ENCODE data around the gene DHX57. TPM values are rescaled to one million over a fixed set of nuclear protein-coding genes. Genes with fewer than 3 reads are reported as not detected.

DHX57 gene
- total and polyA plus RNA-seq, 5 experiments from 2014 or later, result 4.9 to 20.8 (median 5.5) TPM

DNA sequence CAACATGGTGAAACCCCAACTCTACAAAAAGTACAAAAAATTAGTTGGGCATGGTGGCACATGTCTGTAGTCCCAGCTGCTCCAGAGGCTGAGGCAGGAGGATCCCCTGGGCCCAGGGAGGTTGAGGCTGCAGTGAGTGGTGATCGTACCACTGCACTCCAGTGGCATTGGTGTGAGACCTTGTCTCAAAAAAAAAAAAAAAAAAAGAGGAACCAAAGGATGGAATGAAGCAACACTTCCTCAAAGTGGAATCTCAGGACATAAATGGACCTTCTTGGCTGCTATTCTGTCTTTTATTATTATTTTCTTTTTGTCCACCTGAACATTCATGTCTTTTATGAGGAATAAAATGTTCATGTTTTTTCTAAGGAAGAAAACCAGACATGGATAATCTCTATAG lies 84.0 kb downstream of the DHX57 start:
- H3K4me1 Mint-ChIP-seq, result peaks cover 0 to 3% (median 0%) of the 10 kb centered on the region in 4 donors
- no peak for DNase-seq
- H3K9me3 Mint-ChIP-seq, result no peaks in the 10 kb centered on the region
- H3K27me3 Mint-ChIP-seq, result no peaks in the 10 kb centered on the region
- no peak overlapping the region for H3K4me3 Mint-ChIP-seq
- H3K27ac Mint-ChIP-seq, result no peak overlapping the region
- ATAC-seq, result no peak
- POLR2A ChIA-PET, result no interaction called here
- H3K36me3 Mint-ChIP-seq, result no peaks in the 10 kb centered on the region

DNA sequence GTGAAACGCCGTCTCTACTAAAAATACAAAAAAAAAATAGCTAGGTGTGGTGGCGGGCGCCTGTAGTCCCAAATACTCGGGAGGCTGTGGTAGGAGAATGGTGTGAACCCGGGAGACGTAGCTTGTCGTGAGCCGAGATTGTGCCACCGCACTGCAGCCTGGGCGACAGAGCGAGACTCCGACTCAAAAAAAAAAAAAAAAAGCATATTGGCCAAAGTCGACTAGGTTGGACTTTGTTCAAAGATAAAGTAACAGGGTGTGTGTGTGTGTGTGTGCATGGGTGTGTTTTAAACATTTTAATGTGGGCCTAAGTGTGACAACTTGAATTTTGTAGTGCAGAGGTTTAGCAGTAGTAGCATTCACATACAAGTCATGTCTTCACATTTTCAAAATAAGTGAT lies 86.0 kb downstream of the DHX57 start:
- Mint-ChIP-seq H3K27me3 (no peaks in the 10 kb centered on the region), H3K36me3 (no peaks in the 10 kb centered on the region), H3K9me3 (no peaks in the 10 kb centered on the region), H3K4me3 (no peak overlapping the region), H3K27ac (no peak overlapping the region), H3K4me1 (peaks cover 0 to 3% (median 0%) of the 10 kb centered on the region in 4 donors)
- no peak for DNase-seq
- ATAC-seq, result no peak
- POLR2A ChIA-PET, result interaction anchor here (1.4 kb wide), 1 partner anchor 38 kb away, joined by 3 read pairs; the partner anchor contains the start of gene SRSF7

DNA sequence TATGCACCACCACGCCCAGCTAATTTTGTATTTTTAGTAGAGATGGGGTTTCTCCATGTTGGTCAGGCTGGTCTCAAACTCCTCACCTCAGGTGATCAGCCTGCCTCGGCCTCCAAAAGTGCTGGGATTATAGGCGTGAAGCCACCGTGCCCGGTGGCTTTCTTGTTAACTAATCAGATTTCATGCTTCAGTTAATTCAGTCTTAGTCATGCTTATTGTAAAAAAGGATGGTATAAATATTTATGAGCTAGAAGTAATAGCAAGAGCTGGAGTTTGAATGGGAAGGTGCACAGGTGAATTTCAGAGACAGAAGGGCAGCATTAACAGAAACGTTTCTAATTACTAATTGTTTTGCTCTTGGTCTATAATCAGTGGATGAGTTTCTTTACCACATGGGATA lies 87.4 kb downstream of the DHX57 start:
- Mint-ChIP-seq H3K9me3 (no peaks in the 10 kb centered on the region), H3K27ac (no peak overlapping the region), H3K27me3 (no peaks in the 10 kb centered on the region), H3K4me1 (peaks cover 0 to 3% (median 0%) of the 10 kb centered on the region in 4 donors), H3K36me3 (peaks cover 0 to 1% (median 0%) of the 10 kb centered on the region in 3 donors), H3K4me3 (no peak overlapping the region)
- no peak for DNase-seq
- no peak for ATAC-seq
- POLR2A ChIA-PET, result interaction anchor here (1.4 kb wide), 1 partner anchor 37 kb away, joined by 3 read pairs; the partner anchor contains the start of gene SRSF7

DNA sequence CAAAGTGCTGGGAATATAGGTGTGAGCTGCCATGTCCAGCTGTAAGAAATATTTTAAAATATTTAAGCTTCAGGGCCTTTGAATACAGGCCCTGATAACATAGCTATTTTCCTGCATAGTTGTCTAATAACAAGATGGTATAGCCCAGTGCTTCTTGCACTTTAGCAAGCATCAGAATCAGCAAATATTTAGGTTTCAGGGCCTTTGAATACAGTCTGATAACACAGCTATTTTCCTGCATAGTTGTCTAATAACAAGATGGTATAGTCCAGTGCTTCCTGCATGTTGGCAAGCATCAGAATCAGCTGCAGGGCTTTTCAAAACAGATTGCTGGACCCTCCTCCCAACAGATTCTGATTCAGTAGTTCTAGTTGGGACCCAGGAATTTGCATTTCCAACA lies 92.1 kb downstream of the DHX57 start:
- Mint-ChIP-seq H3K36me3 (peaks cover 0 to 30% (median 11%) of the 10 kb centered on the region in 3 donors), H3K4me3 (no peak overlapping the region), H3K27ac (no peak overlapping the region), H3K27me3 (no peaks in the 10 kb centered on the region), H3K9me3 (no peaks in the 10 kb centered on the region), H3K4me1 (peaks cover 2 to 18% (median 11%) of the 10 kb centered on the region in 4 donors)
- no peak for DNase-seq
- ATAC-seq, result no peak
- POLR2A ChIA-PET, result no interaction called here

DNA sequence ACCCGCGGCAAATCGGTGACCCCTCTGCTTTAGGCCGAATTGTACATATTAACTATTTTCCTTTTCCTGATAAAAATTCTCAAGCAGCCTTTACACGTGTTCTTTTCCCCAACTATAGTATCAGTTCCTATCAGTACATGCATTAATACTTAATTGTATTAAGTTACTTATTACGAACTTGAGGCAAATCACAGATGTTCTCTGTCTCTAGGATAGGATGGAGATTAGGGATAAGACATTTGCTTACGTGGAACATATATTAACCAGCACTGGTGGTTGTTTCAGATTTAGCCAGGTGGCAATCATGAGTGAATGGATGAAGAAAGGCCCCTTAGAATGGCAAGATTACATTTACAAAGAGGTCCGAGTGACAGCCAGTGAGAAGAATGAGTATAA lies 97.0 kb downstream of the DHX57 start:
- Mint-ChIP-seq H3K9me3 (no peaks in the 10 kb centered on the region), H3K27me3 (peaks cover 0 to 16% (median 3%) of the 10 kb centered on the region in 5 donors), H3K4me1 (peaks cover 9 to 27% (median 21%) of the 10 kb centered on the region in 4 donors), H3K36me3 (peaks cover 0 to 30% (median 11%) of the 10 kb centered on the region in 3 donors), H3K27ac (peak overlapping the region; percentile 94 to 99 (median 98)), H3K4me3 (peak overlapping the region; percentile 95 to 100 (median 99))
- no peak for ATAC-seq
- no peak for DNase-seq
- POLR2A ChIA-PET, result interaction anchor here (0.7 to 2.8 kb wide), 4 partner anchors 24 to 30 kb away, joined by 3 to 33 read pairs (median 4); partner anchors contain the start of gene SRSF7

DNA sequence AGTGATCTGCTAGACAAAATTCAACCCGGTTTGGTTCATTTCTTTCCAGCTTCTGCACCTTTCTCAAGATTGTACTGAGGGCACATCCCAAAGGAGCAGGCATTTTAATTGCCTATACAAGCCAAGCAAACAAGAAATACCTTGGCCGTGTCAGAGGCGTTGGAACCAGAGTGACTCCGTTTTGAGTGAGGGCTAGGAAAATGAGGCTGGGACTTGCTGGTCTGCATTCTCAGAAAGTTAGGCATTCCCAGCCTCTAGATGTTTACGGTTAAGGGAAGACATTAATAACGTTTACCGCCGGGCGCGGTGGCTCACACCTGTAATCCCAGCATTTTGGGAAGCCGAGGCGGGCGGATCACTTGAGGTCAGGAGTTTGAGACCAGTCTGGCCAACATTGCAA lies 99.2 kb downstream of the DHX57 start:
- POLR2A ChIA-PET, result interaction anchor here (1.2 kb wide), 2 partner anchors 11 to 26 kb away, joined by 3 to 8 read pairs; partner anchors contain the start of gene SRSF7
- H3K4me1 Mint-ChIP-seq, result peaks cover 9 to 22% (median 17%) of the 10 kb centered on the region in 4 donors
- peak overlapping the region in 9 of 10 donors; percentile 3 to 77 (median 48) for H3K4me3 Mint-ChIP-seq
- ATAC-seq, result no peak
- peaks cover 0 to 13% (median 3%) of the 10 kb centered on the region in 3 donors for H3K36me3 Mint-ChIP-seq
- no peak for DNase-seq
- no peaks in the 10 kb centered on the region for H3K9me3 Mint-ChIP-seq
- peak overlapping the region in 3 of 10 donors; percentile 33 to 62 (median 44) for H3K27ac Mint-ChIP-seq
- peaks cover 0 to 16% (median 3%) of the 10 kb centered on the region in 5 donors for H3K27me3 Mint-ChIP-seq

DNA sequence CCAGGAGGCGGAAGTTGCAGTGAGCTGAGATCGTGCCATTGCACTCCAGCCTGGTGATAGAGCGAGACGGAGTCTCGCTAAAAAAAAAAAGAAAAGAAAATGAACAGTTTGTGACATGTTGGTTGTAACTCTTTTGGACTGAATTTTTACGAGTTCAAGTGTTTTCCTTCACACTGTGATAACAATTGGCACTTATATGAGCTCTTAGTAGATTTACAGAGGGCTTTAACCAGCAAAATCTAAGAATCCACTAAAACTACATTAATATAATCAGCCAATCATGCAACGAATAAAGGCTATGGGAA lies 99.9 kb downstream of the DHX57 start:
- Mint-ChIP-seq H3K4me1 (peaks cover 7 to 17% (median 14%) of the 10 kb centered on the region in 4 donors), H3K4me3 (peak overlapping the region in 5 of 10 donors; percentile 3 to 77 (median 60)), H3K27ac (no peak overlapping the region), H3K9me3 (no peaks in the 10 kb centered on the region), H3K36me3 (peaks cover 0 to 7% (median 0%) of the 10 kb centered on the region in 3 donors), H3K27me3 (peaks cover 0 to 16% (median 3%) of the 10 kb centered on the region in 5 donors)
- no peak for DNase-seq
- ATAC-seq, result no peak
- POLR2A ChIA-PET, result interaction anchor here (1.2 kb wide), 2 partner anchors 11 to 25 kb away, joined by 3 to 8 read pairs; partner anchors contain the start of gene SRSF7

DNA sequence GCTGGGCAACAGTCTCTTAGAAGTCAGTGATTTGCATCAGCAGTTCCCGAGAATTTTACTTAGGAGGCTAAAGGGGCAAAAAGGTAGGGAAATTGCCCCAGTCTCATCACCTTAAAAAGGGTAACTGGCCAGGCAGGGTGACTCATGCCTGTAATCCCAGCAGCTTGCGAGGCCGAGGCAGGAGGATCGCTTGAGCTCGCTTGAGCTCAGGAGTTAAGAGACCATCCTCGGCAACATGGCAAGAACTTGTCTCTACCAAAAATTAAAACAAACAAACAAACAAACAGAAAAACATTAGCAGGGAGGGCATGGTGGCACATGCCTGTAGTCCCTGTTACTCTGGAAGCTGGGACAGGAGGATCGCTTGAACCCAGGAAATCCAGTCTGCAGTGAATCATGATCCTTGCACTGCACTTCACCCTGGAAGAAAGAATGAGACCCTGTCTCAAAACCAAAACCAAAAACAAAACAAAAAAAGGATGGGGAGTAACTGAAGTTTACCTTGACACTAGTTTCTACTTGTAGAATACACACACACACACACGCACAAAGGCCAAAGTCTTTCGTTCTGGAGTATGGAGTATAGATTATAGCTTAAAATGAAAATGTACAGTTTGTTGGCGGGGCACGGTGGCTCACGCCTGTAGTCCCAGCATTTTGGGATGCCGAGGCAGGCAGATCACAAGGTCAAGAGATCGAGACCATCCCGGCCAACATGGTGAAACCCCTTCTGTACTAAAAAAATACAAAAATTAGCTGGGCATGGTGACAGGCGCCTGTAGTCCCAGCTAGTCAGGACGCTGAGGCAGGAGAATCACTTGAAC lies 100.4 kb downstream of the DHX57 start:
- H3K27me3 Mint-ChIP-seq, result peaks cover 0 to 16% (median 3%) of the 10 kb centered on the region in 5 donors

DNA sequence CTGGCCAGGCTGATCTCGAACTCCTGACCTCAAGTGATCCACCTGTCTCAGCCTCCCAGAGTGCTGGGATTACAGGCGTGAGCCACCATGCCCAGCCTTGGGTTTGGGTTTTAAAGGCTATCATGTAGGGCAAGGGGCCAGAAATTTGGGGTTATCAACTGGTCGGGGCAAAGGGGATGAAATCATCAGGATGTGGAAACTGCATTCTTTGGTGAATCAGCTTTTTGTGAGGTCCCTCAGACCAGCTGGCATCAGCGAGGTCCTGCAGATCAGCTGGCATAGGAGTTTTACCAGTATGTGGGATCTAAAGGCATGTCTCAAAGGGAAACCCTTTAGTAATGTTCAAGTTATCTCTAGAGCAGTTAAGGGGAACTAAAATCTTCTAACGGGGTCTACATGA lies 104.1 kb downstream of the DHX57 start:
- Mint-ChIP-seq H3K27ac (no peak overlapping the region), H3K4me1 (peaks cover 0 to 2% (median 0%) of the 10 kb centered on the region in 4 donors), H3K27me3 (peaks cover 0 to 13% (median 2%) of the 10 kb centered on the region in 5 donors), H3K4me3 (no peak overlapping the region), H3K36me3 (no peaks in the 10 kb centered on the region), H3K9me3 (no peaks in the 10 kb centered on the region)
- ATAC-seq (no peak), DNase-seq (no peak)
- POLR2A ChIA-PET, result interaction anchor here (0.6 kb wide), 2 partner anchors 35 to 155 kb away, joined by 3 read pairs; no protein-coding TSS in a partner anchor

More for the DNA sequence above, 100.4 kb downstream of the DHX57 start:
- Mint-ChIP-seq H3K4me3 (peak overlapping the region in 4 of 10 donors; percentile 1 to 38 (median 20)), H3K27ac (peak overlapping the region in 1 of 10 donors; percentile 22), H3K4me1 (peaks cover 7 to 17% (median 13%) of the 10 kb centered on the region in 4 donors), H3K36me3 (peaks cover 0 to under 1% (median 0%) of the 10 kb centered on the region in 3 donors), H3K9me3 (no peaks in the 10 kb centered on the region)
- no peak for DNase-seq
- ATAC-seq, result no peak
- POLR2A ChIA-PET, result interaction anchor here (1.2 to 1.5 kb wide), 4 partner anchors 12 to 26 kb away, joined by 3 to 8 read pairs (median 4); partner anchors contain the start of gene SRSF7

DNA sequence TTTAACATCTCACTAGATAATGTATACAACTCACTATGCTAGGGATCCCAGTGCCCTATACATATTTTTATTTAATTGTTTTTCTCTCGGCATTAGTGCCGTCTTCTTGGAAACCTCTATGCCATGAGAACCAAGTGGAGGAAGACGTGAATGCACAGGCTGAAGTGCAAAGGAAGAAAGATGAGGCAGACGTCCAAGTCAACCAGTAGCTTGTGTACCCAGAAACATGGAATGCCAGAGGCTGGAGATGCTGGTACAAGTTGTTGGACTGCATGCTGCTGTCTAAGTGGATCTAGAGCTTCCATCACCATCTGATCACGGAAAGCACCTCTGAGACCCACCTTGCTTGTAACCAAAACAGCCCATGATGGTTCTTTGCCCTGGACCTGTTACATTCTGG lies 110.2 kb downstream of the DHX57 start:
- Mint-ChIP-seq H3K4me3 (no peak overlapping the region), H3K27me3 (no peaks in the 10 kb centered on the region), H3K4me1 (no peaks in the 10 kb centered on the region), H3K27ac (no peak overlapping the region), H3K36me3 (no peaks in the 10 kb centered on the region), H3K9me3 (no peaks in the 10 kb centered on the region)
- POLR2A ChIA-PET, result no interaction called here
- DNase-seq, result no peak
- no peak for ATAC-seq

DNA sequence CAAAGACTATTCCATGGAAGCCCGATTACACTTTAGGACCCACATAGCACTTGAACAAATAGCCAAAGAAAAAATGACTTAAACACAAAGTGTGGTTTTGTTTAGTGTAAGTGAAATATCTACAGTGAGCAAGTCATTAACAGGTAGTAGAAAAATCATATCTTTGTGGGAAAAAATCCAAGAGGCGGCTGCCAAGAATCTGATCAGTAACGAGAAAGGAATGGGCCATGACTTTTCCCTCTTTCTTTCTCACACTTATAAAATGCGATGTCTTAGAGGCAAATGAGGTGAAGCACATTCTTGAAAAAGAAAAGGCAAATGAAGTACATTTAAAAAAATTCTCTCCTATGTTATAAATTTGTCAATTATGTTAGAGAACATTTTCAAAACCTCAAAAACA lies 110.6 kb downstream of the DHX57 start:
- Mint-ChIP-seq H3K27me3 (no peaks in the 10 kb centered on the region), H3K27ac (no peak overlapping the region), H3K36me3 (no peaks in the 10 kb centered on the region), H3K4me3 (no peak overlapping the region), H3K4me1 (no peaks in the 10 kb centered on the region), H3K9me3 (no peaks in the 10 kb centered on the region)
- POLR2A ChIA-PET, result no interaction called here
- DNase-seq (no peak), ATAC-seq (no peak)

DNA sequence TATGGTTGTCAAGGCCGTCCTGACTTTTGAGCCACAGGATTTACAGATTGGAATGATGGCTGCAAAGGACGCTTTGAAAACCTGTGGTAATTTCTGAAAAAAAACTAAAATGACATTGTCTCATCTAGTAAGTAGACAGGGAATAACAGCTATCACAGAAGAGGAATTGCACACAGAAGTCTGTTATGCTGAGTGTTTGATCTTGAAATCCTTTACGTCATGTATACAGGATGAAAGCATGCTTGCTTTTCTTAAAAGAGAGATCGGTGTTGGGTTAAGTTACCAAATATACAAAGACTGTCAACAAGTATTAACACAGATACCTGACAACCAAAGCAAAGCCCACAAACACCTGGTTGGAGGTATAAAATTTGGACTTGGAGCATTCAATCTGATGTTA lies 112.0 kb downstream of the DHX57 start:
- no peaks in the 10 kb centered on the region for H3K27me3 Mint-ChIP-seq
- H3K9me3 Mint-ChIP-seq, result no peaks in the 10 kb centered on the region
- no peaks in the 10 kb centered on the region for H3K4me1 Mint-ChIP-seq
- DNase-seq (no peak), ATAC-seq (no peak)
- no peak overlapping the region for H3K27ac Mint-ChIP-seq
- H3K36me3 Mint-ChIP-seq, result no peaks in the 10 kb centered on the region
- H3K4me3 Mint-ChIP-seq, result no peak overlapping the region
- POLR2A ChIA-PET, result no interaction called here

DNA sequence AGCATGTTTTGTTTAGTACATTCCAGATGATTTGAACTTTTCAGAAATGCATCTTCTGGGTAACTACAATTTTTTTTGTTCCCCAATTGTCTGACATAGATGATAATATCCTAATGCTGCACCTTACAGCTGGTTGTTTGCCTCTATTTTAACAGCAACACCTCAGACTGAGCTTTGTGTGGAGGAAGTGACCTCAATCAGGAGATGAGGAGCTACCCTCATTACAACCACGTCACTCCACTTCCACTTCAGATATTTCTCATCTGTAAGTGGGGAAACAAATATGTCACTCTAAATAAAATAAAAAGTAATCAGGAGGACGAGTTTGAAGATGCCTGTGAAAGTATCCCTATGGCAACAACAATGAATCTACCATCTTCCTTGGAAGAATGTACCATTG lies 112.5 kb downstream of the DHX57 start:
- Mint-ChIP-seq H3K4me1 (no peaks in the 10 kb centered on the region), H3K27ac (no peak overlapping the region), H3K36me3 (no peaks in the 10 kb centered on the region), H3K9me3 (no peaks in the 10 kb centered on the region), H3K4me3 (no peak overlapping the region), H3K27me3 (no peaks in the 10 kb centered on the region)
- peak in 1 of 2 donors; percentile 29 for ATAC-seq
- no peak for DNase-seq
- POLR2A ChIA-PET, result no interaction called here

All from naive thymus-derived CD8-positive, alpha-beta T cell (primary cell).